Astrocyte (in vitro differentiated cells and primary cell): Measurements from ENCODE around the gene KYNU.

Experiments
- EZH2 ChIP-seq: IDR thresholded peaks from 2 replicates; pipeline ENCODE4 v1.6.1; 2012; ENCODE audit warnings: mild to moderate bottlenecking, low read length, inconsistent platforms; ENCODE audit not compliant: insufficient read depth
- TF ChIP-seq, protein P1 (sequence below): IDR thresholded peaks from 2 replicates; pipeline ENCODE4 v1.5.1; 2011; ENCODE audit warnings: low read depth, mild to moderate bottlenecking, inconsistent platforms, low read length, moderate library complexity; ENCODE audit not compliant: insufficient read depth

DNA sequence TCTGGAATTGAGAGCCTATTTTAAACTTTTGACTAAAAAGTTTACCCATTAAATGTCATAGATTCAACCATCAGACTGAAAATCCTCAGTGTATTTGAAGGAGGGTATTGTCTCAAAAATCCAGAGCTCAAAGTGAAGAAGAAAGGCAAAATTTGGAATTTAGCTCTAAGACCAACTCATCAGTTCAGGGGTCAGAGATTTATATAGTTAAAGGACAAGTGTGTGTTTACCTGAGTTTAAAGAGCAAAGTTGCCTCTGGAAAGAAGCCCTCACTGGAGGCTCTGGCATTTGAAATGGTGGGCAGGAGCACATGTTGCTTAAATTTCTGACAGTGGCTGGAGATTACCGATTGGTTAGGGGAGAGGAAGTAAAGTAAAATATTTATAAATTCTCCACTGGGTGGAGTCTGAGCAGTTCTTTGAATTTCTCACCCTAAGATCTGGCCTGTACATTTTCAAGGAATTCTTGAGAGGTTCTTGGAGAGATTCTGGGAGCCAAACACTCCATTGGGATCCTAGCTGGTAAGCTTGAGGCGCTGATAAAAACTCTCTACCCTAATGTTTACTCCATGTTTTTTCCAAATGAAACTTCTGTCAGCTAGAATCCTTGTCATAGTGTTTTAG is at the start of gene KYNU:
- TF ChIP-seq, protein P1, sequence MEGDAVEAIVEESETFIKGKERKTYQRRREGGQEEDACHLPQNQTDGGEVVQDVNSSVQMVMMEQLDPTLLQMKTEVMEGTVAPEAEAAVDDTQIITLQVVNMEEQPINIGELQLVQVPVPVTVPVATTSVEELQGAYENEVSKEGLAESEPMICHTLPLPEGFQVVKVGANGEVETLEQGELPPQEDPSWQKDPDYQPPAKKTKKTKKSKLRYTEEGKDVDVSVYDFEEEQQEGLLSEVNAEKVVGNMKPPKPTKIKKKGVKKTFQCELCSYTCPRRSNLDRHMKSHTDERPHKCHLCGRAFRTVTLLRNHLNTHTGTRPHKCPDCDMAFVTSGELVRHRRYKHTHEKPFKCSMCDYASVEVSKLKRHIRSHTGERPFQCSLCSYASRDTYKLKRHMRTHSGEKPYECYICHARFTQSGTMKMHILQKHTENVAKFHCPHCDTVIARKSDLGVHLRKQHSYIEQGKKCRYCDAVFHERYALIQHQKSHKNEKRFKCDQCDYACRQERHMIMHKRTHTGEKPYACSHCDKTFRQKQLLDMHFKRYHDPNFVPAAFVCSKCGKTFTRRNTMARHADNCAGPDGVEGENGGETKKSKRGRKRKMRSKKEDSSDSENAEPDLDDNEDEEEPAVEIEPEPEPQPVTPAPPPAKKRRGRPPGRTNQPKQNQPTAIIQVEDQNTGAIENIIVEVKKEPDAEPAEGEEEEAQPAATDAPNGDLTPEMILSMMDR, result no peak
- no peak for TF ChIP-seq EZH2
